Stimulated activated CD8-positive, alpha-beta memory T cell treated with anti-CD3 and anti-CD28 coated beads, Interleukin-2, amount 100 ng/mL, for 1 hour (primary cell): Measurements from ENCODE around the gene COL18A1.
"Not testable (repeated sequence)": the region's sequence is repeated elsewhere in the genome, so short reads cannot be mapped to it uniquely, and the experiment has no call there.

ENCODE experiments used
- DNase-seq, 2 donors: peaks; one replicate each; pipeline ENCODE4 v3.0.0-alpha.2; 2020; ENCODE audit warnings: low read depth in 2 of 2

COL18A1 gene

DNA sequence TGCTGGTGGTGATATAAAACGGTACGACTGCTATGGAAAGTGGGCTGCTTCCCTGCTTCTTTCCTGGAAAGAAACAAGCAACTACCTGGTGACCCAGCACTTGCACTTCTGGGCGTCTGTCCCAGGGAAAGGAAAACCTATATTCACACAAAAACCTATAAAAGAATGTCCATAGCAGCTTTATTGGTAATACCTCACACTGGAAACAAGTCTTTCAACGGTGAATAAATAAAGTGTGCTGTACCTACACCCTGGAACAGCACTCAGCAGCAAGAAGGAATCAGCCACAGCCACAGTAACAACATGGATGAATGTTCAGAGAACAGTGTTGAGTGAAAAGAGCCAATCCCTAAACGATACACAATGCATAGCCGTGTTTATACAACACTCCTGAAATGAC lies 117.4 kb downstream of the COL18A1 start:
- no peak for DNase-seq

DNA sequence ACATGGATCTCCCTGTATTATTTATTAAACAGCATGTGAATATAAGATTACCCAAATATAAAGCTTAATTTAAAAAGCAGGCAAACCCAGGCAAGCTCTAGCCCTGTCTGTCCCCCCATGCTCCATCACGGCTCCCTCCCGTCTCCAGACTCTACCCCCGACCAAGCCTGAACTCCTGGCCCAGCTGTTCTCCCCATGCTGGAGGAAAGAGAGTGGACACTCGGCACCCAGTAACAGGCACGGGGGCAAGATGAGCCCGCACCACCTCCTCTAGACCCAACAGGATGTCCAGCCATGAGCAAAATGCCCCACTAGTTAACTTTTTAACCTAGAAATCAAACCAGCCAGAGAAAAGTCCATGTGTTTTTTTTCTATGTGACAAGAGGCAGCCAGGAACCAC lies 118.0 kb downstream of the COL18A1 start:
- no peak for DNase-seq

DNA sequence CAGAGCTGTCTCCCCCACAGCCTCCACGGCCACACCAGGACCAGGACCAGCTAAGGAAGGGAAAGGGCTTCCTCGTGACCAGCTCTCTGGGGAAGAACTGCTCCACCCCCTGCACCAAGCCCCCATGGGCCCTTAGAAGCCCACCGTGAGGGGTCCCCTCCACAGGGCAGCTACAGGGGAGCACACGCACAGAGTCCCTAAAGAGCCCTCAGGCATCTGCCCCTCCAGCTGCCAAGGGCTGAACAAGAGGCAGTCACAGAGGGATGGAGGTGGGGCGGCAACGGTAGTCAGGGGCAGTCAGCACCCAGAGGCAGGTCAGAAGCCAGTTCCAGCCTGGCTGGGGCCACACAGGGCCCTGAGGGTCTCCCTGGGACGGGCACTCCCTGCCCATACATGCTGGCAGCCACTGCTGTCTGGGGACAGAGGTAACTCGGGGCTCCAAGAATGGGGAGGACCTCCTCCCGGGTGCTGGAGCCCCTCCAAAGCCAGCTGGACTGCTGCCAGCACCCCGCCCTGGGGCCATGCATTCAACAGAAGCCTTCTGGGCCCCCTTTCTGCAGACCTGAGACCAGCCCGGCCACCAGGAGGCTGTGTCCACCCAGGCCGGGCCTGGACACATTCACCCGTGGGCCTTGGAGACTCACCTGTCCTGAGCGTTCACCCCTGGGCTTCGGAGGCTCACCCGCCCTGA lies 118.6 kb downstream of the COL18A1 start:
- no peak for DNase-seq

DNA sequence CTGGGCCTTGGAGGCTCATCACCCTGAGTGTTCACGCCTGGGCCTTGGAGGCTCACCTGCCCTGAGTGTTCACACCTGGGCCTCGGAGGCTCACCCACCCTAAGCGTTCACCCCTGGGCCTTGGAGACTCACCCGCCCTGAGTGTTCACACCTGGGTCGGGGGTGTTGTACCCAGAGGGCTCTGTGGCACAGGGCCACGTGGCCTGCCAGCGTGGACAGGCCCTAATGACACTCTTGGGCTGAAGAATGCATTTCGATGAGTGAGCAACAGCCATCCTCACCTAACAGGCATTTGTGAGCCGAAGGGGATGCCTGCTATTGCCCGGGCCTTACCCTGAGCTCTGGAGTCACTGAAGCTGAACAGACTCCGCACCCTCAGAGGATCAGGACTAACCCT lies 119.8 kb downstream of the COL18A1 start:
- DNase-seq = no peak

DNA sequence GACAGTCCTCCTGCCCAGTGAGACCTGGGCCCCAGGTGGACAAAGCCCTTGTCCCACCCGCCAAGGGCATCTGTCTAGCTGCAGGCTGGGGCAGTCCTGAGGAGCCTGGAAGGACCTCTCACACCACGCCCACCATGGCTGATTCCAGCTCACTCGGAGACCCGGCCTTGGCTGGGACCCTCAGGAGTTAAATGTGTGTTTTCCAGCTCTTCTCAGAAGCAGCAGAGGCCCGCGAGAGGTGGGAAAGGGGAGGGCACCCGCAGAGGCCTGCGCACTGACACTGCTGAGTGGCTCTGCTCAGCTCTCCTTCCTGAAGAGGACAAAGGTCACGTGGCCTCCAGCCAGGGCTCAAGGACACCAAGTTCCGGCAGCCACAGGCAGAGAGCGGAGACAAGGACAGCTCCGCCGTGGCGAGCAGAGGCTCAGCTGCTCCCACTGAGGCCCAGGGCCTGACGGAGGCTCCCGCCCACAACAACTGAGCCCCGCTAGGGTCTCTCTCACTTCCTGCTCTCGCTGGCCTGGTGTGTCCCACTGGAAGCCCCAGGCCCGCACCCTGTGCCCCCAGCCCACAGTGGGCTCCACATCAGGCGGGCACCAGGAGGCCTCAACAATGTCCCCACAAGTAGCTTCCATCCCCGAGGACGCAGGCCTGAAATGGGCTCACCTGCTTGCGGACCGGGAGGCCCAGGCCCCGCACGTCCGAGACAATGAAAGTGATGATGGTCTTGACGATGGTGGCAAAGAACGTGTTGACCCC lies 120.4 kb downstream of the COL18A1 start:
- no peak for DNase-seq

DNA sequence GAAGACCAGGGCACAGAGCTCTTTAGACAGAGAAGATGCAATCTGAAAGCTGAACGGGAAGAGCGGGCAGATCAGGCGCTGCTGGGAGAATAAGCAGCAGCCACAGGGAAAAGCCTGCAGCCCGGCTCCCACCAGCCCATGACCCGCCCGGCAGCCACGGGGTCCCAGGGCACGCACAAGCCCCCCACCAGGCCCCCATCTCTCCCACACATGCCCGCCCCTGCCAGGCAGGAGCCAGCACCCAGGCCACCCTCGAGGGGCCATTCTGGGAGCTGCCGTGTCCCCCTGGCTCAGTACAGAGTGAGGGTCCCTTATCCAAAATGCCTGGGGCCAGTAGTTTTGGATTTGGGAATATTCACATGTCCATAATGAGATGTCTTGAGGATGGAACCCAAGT lies 120.9 kb downstream of the COL18A1 start:
- DNase-seq = no peak

DNA sequence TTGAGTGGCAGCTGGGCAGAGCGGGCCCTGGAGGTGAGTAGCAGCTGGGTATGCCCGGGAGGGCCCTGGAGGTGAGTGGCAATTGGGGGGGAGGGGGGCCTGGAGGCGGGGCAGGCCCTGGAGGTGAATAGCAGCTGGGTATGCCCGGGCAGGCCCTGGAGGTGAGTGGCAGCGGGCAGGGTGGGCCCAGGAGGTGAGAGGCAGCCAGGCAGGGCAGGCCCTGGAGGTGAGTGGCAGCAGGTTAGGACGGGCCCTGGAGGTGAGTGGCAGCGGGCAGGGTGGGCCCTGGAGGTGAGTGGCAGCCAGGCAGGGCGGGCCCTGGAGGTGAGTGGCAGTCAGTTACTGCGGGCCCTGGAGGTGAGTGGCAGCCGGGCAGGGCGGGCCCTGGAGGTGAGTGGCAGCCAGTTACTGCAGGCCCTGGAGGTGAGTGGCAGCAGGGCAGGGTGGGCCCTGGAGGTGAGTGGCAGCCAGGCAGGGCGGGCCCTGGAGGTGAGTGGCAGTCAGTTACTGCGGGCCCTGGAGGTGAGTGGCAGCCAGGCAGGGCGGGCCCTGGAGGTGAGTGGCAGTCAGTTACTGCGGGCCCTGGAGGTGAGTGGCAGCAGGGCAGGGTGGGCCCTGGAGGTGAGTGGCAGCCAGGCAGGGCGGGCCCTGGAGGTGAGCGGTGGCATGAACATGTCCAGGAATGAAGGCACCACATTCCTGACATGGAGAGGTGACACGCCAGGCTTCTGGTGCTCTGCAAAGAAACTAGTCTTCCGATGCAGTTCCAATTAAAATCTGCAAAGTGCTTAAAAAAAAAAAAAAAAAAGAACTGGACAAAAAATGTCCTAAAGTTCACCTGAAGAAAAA lies 122.4 kb downstream of the COL18A1 start:
- DNase-seq = not testable (repeated sequence)

DNA sequence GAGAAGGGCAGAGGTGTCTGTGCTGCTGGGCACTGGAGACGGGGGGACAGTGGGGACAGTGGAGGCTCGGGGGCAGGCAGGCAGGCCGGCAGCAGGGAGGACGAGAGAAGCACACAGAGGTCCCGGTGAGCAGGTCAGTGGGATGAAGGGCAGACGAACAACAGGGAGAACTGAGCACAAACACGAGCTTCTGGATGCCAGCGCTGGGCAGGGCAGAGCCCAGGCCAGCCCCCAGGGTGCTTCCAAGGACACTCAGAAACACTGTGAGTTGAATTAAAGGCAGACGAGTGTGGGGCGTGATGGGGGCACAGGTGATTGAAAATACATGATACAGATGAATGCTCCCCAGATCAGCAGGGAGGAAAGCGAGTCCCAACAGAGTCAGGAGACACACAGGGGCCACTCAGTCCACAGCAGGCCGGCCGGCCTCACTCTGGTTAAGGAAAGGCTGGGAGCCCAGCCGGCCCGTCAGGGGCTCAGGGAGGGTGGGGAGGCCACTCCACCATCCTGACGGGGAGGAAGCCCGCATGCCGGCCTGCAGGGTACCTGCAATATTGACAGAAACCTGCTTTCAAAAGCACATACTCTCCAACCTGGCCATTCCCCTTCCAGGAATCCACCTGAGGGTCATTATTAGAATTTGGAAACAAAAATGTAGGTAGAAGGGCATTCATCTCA lies 123.2 kb downstream of the COL18A1 start:
- no peak for DNase-seq

DNA sequence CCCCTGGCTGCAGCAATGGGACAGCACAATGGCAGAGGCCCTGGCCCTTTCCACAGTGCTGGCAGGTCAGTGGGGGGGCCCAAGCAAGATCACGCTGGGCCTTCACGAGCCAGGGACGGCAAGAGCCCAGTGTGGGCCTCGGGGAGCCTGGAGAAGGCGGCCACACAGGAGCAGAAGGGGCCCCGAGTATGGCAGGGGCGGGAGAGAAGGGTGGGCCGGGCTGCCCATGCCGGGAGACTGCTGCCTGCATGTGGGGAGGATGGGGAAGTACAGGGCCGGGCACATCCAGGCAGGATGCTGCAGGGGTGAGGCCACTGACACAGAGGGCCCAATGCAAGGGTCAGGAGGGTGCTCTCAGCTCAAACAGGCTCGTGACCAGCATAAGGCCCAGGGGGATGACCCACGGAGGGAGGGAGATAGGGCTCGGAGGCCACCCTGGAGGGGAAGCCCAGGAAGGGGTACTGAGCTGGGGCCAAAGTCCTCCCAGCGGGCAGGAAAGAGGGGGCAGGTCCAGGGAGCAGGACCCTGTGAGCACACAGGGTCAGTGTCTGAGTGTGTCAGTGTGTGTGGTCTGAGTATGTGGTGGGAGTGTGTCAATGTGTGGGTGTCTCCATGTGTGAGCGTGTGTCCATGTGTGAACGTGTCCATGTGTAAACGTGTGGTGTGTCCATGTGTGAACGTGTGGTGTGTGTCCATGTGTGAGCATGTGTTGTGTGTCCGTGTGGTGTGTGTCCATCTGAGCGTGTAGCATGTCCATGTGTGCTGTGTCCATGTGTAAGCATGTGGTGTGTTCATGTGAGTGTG lies 124.2 kb downstream of the COL18A1 start:
- DNase-seq = no peak

DNA sequence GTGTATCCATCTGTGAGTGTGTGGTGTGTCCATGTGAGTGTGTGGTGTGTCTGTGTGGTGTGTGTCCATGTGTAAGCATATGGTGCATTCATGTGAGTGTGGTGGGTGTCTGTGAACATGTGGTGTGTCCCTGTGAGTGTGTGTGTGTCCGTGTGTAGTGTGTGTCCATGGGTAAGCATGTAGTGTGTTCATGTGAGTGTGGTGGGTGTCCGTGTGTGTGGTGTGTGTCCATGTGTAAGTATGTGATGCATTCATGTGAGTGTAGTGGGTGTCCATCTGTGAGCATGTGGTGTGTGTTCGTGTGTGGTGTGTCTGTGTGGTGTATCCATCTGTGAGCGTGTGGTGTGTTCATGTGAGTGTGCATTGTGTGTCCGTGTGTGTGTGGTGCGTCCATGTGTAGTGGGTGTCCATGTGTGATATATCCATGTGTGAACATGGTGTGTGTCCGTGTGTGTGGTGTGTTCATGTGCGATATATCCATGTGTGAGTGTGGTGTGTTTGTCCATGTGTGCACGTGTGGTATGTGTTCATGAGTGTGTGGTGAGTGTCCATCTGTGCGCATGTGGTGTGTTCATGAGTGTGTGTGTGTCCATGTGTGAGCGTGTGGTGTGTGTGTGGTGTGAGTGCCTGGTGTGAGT lies 124.9 kb downstream of the COL18A1 start:
- DNase-seq = no peak

DNA sequence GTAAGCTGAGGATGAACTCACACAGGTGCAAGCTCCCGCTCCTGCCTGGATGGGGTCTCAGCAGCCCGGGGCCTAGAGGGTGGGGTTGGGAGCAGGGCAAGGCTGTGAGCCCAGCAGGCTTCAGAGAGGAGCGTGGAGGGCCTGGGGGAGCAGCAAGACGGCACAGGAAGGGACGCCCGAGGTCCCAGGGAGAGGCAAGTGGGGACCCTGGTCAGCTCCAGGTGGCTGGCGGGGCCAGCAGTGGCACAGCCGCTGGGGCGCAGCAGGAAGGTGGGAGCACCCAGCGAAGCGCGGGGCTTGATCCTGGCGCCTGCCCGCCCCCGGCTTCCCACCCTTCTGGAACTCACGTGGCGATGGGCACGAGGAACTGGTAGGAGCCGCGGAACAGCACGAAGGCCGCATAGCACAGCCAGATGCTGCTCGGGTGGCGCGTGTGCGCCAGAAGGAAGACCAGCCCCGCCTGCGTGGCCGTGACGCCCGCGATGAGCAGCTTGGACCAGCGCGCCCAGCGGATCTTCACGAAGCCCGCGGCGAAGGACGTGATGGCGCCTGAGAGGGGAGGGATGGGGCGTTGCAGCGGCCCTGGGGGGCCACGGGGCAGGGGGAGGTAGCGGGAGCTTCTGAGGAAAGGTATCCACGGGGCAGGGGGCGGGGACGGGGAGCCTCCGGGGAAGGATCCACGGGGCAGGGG lies 125.6 kb downstream of the COL18A1 start:
- DNase-seq = no peak

DNA sequence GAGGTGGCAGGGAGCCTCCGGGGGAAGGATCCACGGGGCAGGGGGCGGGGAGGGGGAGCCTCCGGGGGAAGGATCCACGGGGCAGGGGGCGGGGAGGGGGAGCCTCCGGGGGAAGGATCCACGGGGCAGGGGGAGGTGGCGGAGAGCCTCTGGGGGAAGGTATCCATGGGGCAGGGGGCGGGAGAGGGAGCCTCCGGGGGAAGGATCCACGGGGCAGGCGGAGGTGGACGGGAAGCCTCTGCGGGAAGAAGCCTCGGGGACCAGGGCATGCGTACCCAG lies 126.1 kb downstream of the COL18A1 start:
- not testable (repeated sequence) for DNase-seq

DNA sequence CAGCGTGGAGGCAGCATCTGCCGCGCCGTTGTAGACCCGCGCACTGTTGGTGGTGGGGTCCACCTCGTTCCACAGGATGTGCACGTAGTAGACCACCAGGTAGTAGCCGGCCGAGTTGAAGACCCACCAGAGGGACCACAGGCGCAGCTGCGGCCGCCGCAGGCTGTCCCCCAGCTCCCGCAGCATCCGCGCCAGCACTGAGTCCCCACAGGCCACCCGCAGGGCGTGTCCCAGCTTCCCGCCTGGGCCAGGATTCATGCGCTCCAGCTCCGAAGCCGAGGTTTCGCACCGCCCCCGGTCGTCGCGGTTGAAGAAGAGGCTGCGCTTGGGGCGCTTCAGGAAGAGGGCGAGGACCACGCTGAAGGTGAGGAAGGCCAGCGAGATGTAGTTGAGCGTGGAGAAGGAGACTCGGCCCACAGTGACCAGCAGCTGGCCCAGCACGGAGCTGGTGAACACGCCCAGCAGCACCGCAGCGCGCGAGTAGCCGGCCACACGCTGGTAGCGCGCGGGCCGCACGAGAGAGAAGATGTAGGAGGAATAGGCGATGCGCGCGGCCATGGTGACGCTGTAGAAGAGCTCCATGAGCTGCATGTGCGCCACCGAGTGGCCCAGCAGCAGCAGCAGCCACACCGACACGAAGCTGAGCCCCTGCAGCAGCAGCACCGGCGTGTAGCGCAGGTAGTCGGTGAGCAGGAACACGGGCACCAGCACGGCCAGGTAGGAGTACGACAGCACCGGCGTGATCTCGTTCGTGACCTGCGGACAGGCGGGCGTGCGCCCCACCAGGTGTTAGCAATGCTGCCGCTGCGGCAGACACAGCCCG lies 126.6 kb downstream of the COL18A1 start:
- DNase-seq = no peak

DNA sequence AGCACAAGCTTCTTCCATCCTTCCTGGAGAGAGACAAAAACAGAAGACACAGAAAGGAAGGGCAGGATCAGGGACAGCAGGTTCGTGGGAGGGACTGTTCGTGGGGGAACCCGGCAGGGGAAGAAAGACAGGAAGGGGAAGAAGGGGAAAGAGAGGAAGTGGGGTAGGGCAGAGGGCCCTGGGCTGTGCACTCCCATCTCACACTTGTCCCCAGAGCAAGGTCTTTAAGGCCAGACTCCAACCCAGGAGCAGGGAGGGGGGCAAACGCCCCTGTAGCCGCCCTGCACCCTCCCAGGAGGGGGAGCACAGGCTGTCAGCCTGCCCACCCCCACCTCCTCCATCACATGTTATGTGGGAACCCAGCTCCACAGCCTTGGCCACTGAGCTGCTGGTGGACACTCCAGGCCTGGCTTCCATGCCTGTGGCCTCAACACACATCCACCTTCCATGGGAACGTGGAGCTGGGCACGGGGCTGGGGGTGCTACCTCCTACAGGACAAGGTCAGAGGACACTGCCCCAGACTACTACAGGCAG lies 127.9 kb downstream of the COL18A1 start:
- DNase-seq = no peak

DNA sequence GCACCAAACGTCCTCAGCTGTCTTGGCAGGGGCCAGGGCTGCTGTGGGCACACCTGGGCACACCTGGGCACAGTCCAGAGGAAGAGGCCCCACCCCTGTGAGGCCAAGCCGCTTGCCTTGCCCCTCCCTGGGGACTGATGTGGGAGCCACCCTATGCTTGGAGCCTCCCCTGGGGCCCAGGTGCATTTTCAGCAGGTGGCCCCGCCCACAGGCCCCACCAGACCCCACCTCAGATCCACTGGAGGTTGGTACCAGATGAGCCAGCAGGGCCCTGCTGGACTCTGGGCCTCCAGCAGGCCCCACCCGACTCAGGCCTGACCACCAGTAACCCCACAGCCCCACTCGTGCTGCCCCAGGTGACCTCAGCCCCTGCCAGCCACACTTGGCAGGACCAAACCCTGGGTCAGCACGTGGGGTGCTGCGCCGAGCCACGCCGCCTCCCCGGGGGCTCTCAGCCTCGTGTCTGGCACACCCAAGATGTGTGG lies 128.4 kb downstream of the COL18A1 start:
- DNase-seq = no peak

DNA sequence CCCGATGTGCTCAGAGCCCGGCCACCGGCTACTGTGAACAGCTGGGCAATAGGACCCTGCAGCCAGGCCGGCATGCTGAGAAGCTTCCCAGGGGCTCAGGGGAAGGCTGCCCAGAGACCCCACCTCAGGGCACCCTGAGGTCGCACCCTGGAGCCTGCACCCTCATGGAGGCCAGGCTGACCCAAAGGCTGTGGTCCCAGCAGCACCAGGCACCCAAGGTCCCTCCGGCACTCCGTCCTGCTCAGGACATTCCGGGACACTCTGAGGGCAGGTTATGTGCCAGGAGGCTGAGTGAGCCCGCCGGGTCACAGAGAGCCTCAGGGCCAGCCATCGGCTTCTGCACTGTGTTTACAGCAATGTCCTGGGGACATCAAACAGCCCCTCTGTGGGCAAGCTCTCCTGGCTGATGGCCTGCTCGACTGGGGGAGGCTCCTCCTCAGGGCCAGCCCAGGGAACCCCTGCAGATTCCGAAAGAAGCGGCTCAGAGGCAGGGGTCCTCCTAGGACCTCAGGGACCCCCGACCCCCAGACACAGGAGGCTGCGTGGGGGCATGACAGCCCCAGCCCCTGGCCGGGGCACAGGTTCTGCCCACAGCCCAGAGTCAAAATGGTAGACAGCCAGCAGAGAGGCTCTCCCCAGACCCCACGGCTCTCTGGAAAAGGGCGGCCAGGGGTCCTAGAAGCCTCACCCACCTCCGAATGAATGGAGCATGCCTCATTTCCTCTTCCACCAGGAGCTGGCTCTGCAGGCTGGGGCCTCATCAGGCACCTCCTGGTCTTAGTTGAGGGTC lies 129.1 kb downstream of the COL18A1 start:
- DNase-seq = no peak

DNA sequence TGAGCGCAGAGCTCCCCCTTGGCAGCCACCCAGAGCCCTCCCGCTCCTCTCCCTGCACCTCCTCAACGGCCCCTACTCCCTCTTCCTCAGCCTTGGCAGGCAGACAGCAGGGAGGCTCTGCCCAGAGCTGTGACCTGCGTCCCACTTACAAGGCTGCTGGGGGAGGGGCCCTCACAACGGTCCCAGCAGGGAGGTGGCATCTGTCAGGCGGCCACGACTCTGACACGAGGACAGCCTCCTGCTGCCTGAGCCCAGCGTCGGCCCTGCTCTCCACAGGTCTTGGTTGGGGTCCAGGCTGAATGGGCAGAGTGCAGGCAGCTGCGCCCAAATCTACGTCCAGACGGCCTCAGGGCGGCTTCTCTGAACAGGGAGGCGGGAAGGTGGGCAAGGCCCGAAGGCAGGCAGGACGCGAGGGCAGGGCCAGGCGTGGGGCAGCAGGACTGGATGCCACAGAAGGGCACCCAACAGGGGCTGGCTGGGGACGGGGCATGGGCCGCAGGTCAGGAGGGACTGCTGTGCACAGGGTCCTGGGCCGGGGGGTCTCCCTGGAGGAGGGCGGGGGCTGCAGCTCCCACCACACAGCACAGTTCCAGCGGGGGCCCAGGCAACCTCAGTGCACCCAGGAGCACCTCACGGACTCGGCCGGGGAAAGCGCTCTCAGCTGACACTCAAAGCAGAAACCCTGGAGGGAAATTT lies 129.8 kb downstream of the COL18A1 start:
- no peak for DNase-seq
